GM21390 (cell line): ENCODE measurements around the gene GPR155.
A peak's percentile ranks its signal among the peaks of the same experiment; 100 is the strongest.
"Not testable (repeated sequence)": the region's sequence is repeated elsewhere in the genome, so short reads cannot be mapped to it uniquely, and the experiment has no call there.

Experiments
- ATAC-seq: cut with Tn5 transposase; IDR thresholded peaks from one replicate; pipeline ENCODE4 v1.9.1; 2021; ENCODE audit not compliant: unreplicated experiment

Gene GPR155

GRCh38 chr2:174492963-174493431 is 6.2 kb upstream of the GPR155 start:
- peak; percentile 94 for ATAC-seq

GRCh38 chr2:174491947-174492346 is 5.1 kb upstream of the GPR155 start:
- no peak for ATAC-seq

- ATAC-seq, result no peak
These were observed 3.2 kb upstream of the GPR155 start for GRCh38 chr2:174490051-174490450.

- not testable (repeated sequence) for ATAC-seq
These were observed 2.7 kb upstream of the GPR155 start for GRCh38 chr2:174489520-174489919.

- no peak for ATAC-seq
These were observed 962 bp upstream of the GPR155 start for GRCh38 chr2:174487820-174488162.

GRCh38 chr2:174487108-174487819 is 435 bp upstream of the GPR155 start:
- ATAC-seq, result peak; percentile 84

- peak; percentile 35 for ATAC-seq
These were observed 854 bp downstream of the GPR155 start for GRCh38 chr2:174485788-174486562.

- not testable (repeated sequence) for ATAC-seq
These were observed 1.8 kb downstream of the GPR155 start for GRCh38 chr2:174485045-174485444.

- ATAC-seq, result no peak
These were observed 2.3 kb downstream of the GPR155 start for GRCh38 chr2:174484573-174484972.

GRCh38 chr2:174482854-174483253 is 4.0 kb downstream of the GPR155 start:
- ATAC-seq, result no peak

GRCh38 chr2:174477759-174478158 is 9.1 kb downstream of the GPR155 start:
- no peak for ATAC-seq

GRCh38 chr2:174473796-174474195 is 13.0 kb downstream of the GPR155 start:
- no peak for ATAC-seq

- ATAC-seq, result no peak
These were observed 21.5 kb downstream of the GPR155 start for GRCh38 chr2:174465327-174465726.

GRCh38 chr2:174461221-174461620 is 25.6 kb downstream of the GPR155 start:
- ATAC-seq, result no peak

- no peak for ATAC-seq
These were observed 32.3 kb downstream of the GPR155 start for GRCh38 chr2:174454566-174454965.

GRCh38 chr2:174450021-174450816 is 36.6 kb downstream of the GPR155 start:
- no peak for ATAC-seq

- no peak for ATAC-seq
These were observed 37.8 kb downstream of the GPR155 start for GRCh38 chr2:174449033-174449432.

GRCh38 chr2:174446531-174446930 is 40.3 kb downstream of the GPR155 start:
- no peak for ATAC-seq

- ATAC-seq, result no peak
These were observed 41.6 kb downstream of the GPR155 start for GRCh38 chr2:174445248-174445647.

GRCh38 chr2:174444761-174445160 is 42.1 kb downstream of the GPR155 start:
- ATAC-seq, result no peak
